CD4-positive, alpha-beta memory T cell (primary cell): ENCODE results near the gene ATP8B3. TPM values are rescaled to one million over a fixed set of nuclear protein-coding genes. Genes with fewer than 3 reads are reported as not detected.

Source experiments
- CTCF ChIA-PET: fragments of 350-600 bp; sonication (Branson Sonifier 250); formaldehyde crosslinking; loops from one replicate; lab custom pipeline; 2021; ENCODE audit warnings: inconsistent platforms; ENCODE audit not compliant: partially characterized antibody; lab: Charles Lee
- POLR2A ChIA-PET: fragments of 350-600 bp; sonication (Branson Sonifier 250); formaldehyde crosslinking; loops from one replicate; lab custom pipeline; 2021; ENCODE audit not compliant: partially characterized antibody; lab: Charles Lee
- DNase-seq, 5 donors: peaks; one replicate each; pipeline versions ENCODE4 v3.0.0 to v3.0.0-alpha.2; 2020 to 2022; ENCODE audit warnings: mixed read lengths in 1 of 5
- H3K27ac ChIP-seq: one replicate; pipeline ENCODE4 v1.7.0; 2013; ENCODE audit warnings: low read depth, low read length
- H3K27me3 ChIP-seq: 2 replicates; pipeline ENCODE4 v1.7.0; 2013; ENCODE audit warnings: mild to moderate bottlenecking, low read length, moderate library complexity; ENCODE audit not compliant: insufficient read depth
- H3K36me3 ChIP-seq: 2 replicates; pipeline ENCODE4 v1.7.0; 2013; ENCODE audit warnings: mild to moderate bottlenecking, low read length, moderate library complexity; ENCODE audit not compliant: insufficient read depth
- H3K4me1 ChIP-seq: 2 replicates; pipeline ENCODE4 v1.7.0; 2013; ENCODE audit warnings: mild to moderate bottlenecking, low read length, moderate library complexity; ENCODE audit not compliant: insufficient read depth
- H3K4me3 ChIP-seq, 2 donors: one replicate each; pipeline ENCODE4 v1.7.0; 2013; ENCODE audit warnings: low read length in 2 of 2, mild to moderate bottlenecking in 1 of 2
- H3K9me3 ChIP-seq, 2 donors: one replicate each; pipeline ENCODE4 v1.7.0; 2013; ENCODE audit warnings: low read length in 2 of 2, control low read depth in 1 of 2; ENCODE audit not compliant: control insufficient read depth in 1 of 2
- H3K27ac Mint-ChIP-seq, 7 donors: one replicate each; pipeline ENCODE4 v1.8.0; 2020 to 2021; ENCODE audit warnings: mixed read lengths in 7 of 7, mild to moderate bottlenecking in 6 of 7, inconsistent platforms in 3 of 7, moderate library complexity in 3 of 7
- H3K27me3 Mint-ChIP-seq, 2 donors: one replicate each; pipeline ENCODE4 v1.8.0; 2020 to 2021; ENCODE audit warnings: mixed read lengths in 2 of 2
- H3K36me3 Mint-ChIP-seq, 2 donors: one replicate each; pipeline ENCODE4 v1.8.0; 2020 to 2021; ENCODE audit warnings: mixed read lengths in 2 of 2, inconsistent platforms in 1 of 2, mild to moderate bottlenecking in 1 of 2
- H3K4me1 Mint-ChIP-seq, 4 donors: one replicate each; pipeline ENCODE4 v1.8.0; 2020 to 2021; ENCODE audit warnings: mixed read lengths in 4 of 4, mild to moderate bottlenecking in 1 of 4
- H3K4me3 Mint-ChIP-seq, 8 donors: one replicate each; pipeline ENCODE4 v1.8.0; 2020 to 2021; ENCODE audit warnings: mixed read lengths in 8 of 8, mild to moderate bottlenecking in 7 of 8, moderate library complexity in 6 of 8, inconsistent platforms in 3 of 8
- H3K9me3 Mint-ChIP-seq, 8 donors: one replicate each; pipeline ENCODE4 v1.8.0; 2020 to 2021; ENCODE audit warnings: mixed read lengths in 8 of 8, mild to moderate bottlenecking in 5 of 8, inconsistent platforms in 3 of 8, moderate library complexity in 1 of 8
- intact Hi-C: fragments of 100-400 bp; cut with micrococcal nuclease; formaldehyde crosslinking; loops from one replicate; pipeline ENCODE4 v1.15.1; 2023
- polyA plus RNA-seq, 2 donors: library from polyadenylated mRNA; unstranded; fragments of 300-500 nt; fragmentation: Illumina TruSeq; gene quantifications; one replicate each; pipeline ENCODE4 v1.2.3, GENCODE V29; 2021
- total RNA-seq, 2 experiments: library from RNA; stranded (reverse); gene quantifications; one replicate each; pipeline ENCODE4 v1.2.3, GENCODE V29; 2021

ATP8B3 gene
- total and polyA plus RNA-seq, 4 experiments from 2014 or later, result 0.73 to 5.5 (median 3.6) TPM

DNA sequence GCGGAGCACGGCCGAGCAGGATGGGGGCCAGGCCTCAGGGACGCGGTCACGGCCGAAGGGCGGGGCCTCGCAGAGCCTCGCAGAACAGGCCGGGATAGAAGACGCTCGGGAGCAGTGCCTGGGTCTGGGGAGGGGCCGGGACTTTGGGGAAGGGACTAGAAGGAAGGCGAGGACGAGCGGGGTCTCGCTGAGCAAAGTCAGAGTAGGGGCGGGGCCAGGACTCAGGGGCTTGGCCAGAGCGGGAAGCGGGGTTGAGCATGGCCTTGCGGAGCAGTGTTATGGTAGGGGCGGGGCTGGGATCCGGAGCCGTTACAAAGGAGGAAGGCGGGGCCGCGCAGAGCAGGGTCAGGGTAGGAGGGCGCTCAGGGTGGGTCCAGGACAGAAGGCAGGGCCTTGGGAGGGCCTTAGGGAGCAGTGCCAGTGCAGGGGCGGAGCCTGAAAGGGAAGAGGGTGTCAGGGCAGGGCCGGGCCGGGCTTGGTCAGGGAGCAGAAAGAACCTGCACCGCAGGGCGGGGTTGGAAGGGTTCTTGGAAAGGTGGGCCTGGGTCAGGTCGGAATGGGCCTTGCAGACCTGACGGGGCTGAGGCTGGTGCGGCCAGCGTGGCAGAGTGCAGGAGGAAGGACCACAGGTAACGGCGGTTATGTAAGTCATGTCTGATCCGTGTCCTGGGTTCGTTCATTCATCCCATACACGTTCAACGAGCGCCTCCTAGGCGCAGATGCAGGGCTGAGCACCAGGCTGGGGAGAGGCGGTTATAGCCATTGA, 533 bp upstream of the ATP8B3 start:
- peak overlapping the region; percentile 42 for H3K27ac ChIP-seq
- H3K4me1 Mint-ChIP-seq, result peaks cover 10 to 15% (median 11%) of the 10 kb centered on the region in 4 donors
- peak overlapping the region; percentile 87 to 98 (median 95) for H3K27ac Mint-ChIP-seq
- no peaks in the 10 kb centered on the region for H3K27me3 Mint-ChIP-seq
- peaks cover 14% of the 10 kb centered on the region for H3K4me1 ChIP-seq
- ChIA-PET CTCF (no interaction called here), POLR2A (no interaction called here)
- peaks cover 12% of the 10 kb centered on the region for H3K36me3 ChIP-seq
- H3K9me3 Mint-ChIP-seq, result no peaks in the 10 kb centered on the region
- intact Hi-C loops, result loop anchor here (1.0 to 5.0 kb wide), 6 partner anchors 24 to 220 kb away; partner anchors contain the start of genes MBD3, REXO1 and UQCR11
- DNase-seq, result peak; percentile 85 to 90 (median 85)
- no peaks in the 10 kb centered on the region for H3K9me3 ChIP-seq
- peak overlapping the region; percentile 73 for H3K4me3 ChIP-seq
- H3K4me3 Mint-ChIP-seq, result peak overlapping the region; percentile 86 to 99 (median 96)
- peaks cover 3 to 18% of the 10 kb centered on the region in 2 donors for H3K36me3 Mint-ChIP-seq
- H3K27me3 ChIP-seq, result no peaks in the 10 kb centered on the region

DNA sequence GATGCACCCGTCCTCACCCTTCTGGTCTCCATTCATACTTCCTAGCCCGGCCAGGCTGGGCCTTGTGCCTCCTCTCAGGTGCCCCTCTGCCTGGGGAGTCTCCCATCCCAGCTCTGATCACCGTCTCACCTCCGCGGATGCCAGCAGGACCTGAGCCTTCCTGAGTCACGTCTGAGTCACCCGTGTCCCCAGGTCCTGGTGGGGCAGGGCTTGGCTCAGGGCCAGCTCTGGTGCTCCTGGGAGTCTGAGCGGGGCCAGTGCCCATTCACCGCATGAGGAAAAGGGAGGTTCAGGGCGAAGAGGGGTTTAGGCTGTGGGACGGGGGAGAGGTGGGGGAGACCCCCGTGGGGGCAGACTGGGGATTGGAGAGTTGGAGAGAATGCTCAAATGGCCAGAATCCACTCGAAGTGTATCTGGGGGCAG, 593 bp downstream of the ATP8B3 start:
- Histone ChIP-seq H3K4me3 (peak overlapping the region in 1 of 2 donors; percentile 73), H3K9me3 (no peaks in the 10 kb centered on the region), H3K27me3 (no peaks in the 10 kb centered on the region), H3K36me3 (peaks cover 7% of the 10 kb centered on the region), H3K4me1 (peaks cover 14% of the 10 kb centered on the region), H3K27ac (peak overlapping the region; percentile 16)
- H3K27ac Mint-ChIP-seq, result peak overlapping the region in 4 of 7 donors; percentile 52 to 84 (median 74)
- intact Hi-C loops, result loop anchor here (5.0 kb wide), 2 partner anchors 44 to 219 kb away; partner anchors contain the start of gene MBD3
- no peaks in the 10 kb centered on the region for H3K9me3 Mint-ChIP-seq
- H3K27me3 Mint-ChIP-seq, result no peaks in the 10 kb centered on the region
- H3K4me3 Mint-ChIP-seq, result peak overlapping the region; percentile 51 to 87 (median 72)
- H3K4me1 Mint-ChIP-seq, result peaks cover 10 to 15% (median 11%) of the 10 kb centered on the region in 4 donors
- ChIA-PET CTCF (interaction anchor here (1.7 kb wide), 1 partner anchor 15 kb away, joined by 4 read pairs; no protein-coding TSS in a partner anchor), POLR2A (interaction anchor here (1.0 to 1.1 kb wide), 3 partner anchors 15 to 159 kb away, joined by 3 read pairs; partner anchors contain the start of gene TCF3)
- peak in 2 of 5 donors; percentile 24 to 70 for DNase-seq
- H3K36me3 Mint-ChIP-seq, result peaks cover 3 to 14% of the 10 kb centered on the region in 2 donors

DNA sequence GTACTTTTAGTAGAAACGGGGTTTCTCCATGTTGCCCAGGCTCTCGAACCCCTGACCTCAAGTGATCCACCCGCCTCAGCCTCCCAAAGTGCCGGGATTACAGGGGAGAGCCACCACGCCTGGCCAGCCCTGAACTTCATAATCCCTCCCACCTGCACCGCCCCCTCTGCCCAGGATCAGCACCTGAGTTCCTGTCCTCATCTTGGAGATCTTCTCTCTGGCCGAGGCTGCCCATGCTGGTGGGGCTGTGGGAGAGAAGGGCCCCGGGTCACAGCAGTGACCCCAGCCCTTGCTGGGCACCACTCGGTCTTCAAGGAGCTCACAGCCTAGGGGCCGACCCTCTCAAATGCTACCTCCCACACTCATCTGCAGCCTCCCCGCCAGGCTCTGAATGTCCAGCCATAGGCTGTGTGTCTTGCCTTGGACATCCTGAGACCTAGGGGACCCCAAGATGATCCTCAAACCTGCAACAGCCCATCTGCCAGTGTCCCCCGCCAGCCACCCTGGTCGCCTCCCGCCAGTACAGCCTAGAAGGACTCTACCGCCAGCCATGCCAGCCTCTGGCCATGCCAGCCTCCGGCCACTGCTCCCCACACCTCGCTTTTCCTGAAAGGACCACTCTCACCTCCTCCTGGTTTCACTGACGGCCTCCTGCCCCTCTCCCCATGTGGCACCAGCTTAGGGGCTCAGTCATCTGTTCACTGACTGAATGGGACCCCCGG, 1.5 kb downstream of the ATP8B3 start:
- Mint-ChIP-seq H3K4me3 (peak overlapping the region; percentile 17 to 87 (median 43)), H3K4me1 (peaks cover 10 to 15% (median 11%) of the 10 kb centered on the region in 4 donors), H3K27ac (peak overlapping the region in 6 of 7 donors; percentile 41 to 84 (median 50)), H3K9me3 (no peaks in the 10 kb centered on the region), H3K36me3 (peaks cover 3 to 12% of the 10 kb centered on the region in 2 donors), H3K27me3 (no peaks in the 10 kb centered on the region)
- no peaks in the 10 kb centered on the region for H3K27me3 ChIP-seq
- H3K4me3 ChIP-seq, result no peak overlapping the region
- no peak overlapping the region for H3K27ac ChIP-seq
- CTCF ChIA-PET, result interaction anchor here (1.0 to 1.7 kb wide), 2 partner anchors 16 to 28 kb away, joined by 3 to 4 read pairs; no protein-coding TSS in a partner anchor
- H3K9me3 ChIP-seq, result no peaks in the 10 kb centered on the region
- POLR2A ChIA-PET, result interaction anchor here (1.0 to 1.1 kb wide), 2 partner anchors 16 to 21 kb away, joined by 3 read pairs; no protein-coding TSS in a partner anchor
- H3K36me3 ChIP-seq, result peaks cover 4% of the 10 kb centered on the region
- H3K4me1 ChIP-seq, result peaks cover 14% of the 10 kb centered on the region
- intact Hi-C loops, result loop anchor here (5.0 kb wide), 2 partner anchors 43 to 218 kb away; partner anchors contain the start of gene MBD3
- DNase-seq, result no peak

DNA sequence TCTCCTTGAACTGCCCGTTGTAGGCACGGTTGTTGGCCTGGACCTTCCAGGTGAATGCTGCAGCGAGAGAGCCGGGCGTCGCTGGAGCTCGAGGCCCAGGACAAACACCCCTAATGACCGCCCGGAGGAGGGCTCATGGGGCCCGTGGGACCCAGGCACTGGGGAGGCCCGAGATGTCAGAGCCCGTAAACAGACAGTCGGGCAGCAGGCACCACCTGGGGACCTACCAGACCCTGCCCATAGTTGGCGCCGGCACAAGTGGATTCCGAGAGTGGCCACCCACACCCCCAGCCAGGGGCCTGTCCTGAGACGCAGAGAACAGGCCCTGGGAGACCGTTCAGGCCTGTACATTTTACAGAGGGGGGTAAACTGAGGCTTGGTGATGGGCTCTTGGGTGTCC, 2.4 kb downstream of the ATP8B3 start:
- no peak overlapping the region for H3K27ac ChIP-seq
- H3K36me3 ChIP-seq, result peaks cover 2% of the 10 kb centered on the region
- Mint-ChIP-seq H3K4me3 (no peak overlapping the region), H3K27me3 (no peaks in the 10 kb centered on the region), H3K9me3 (no peaks in the 10 kb centered on the region), H3K4me1 (peaks cover 10 to 15% (median 11%) of the 10 kb centered on the region in 4 donors), H3K27ac (peak overlapping the region in 1 of 7 donors; percentile 57), H3K36me3 (peaks cover 0 to 9% of the 10 kb centered on the region in 2 donors)
- H3K9me3 ChIP-seq, result no peaks in the 10 kb centered on the region
- POLR2A ChIA-PET, result no interaction called here
- intact Hi-C loops, result loop anchor here (5.0 kb wide), 2 partner anchors 42 to 217 kb away; partner anchors contain the start of gene MBD3
- CTCF ChIA-PET, result interaction anchor here (1.0 to 1.7 kb wide), 2 partner anchors 16 to 29 kb away, joined by 3 to 4 read pairs; no protein-coding TSS in a partner anchor
- H3K27me3 ChIP-seq, result no peaks in the 10 kb centered on the region
- H3K4me3 ChIP-seq, result no peak overlapping the region
- H3K4me1 ChIP-seq, result peaks cover 14% of the 10 kb centered on the region
- no peak for DNase-seq

DNA sequence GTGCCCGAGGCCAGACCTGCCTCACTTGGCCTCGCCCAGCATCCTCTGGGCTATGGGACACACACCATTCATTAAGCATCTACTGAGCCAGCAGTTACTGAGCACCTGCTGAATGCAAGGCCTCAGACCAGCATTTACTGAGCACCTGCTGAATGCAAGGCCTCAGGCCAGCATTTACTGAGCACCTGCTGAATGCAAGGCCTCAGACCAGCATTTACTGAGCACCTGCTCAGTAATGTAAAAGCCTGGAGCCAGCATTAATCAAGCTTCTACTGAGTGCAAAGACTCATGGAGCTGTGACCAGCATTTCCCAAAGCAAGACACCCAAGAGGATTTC, 3.7 kb downstream of the ATP8B3 start:
- Mint-ChIP-seq H3K36me3 (peaks cover 0 to 9% of the 10 kb centered on the region in 2 donors), H3K9me3 (no peaks in the 10 kb centered on the region), H3K4me3 (peak overlapping the region in 1 of 8 donors; percentile 45), H3K4me1 (peaks cover 10 to 15% (median 11%) of the 10 kb centered on the region in 4 donors), H3K27me3 (no peaks in the 10 kb centered on the region), H3K27ac (no peak overlapping the region)
- DNase-seq, result no peak
- intact Hi-C loops, result no loop called here
- peaks cover 14% of the 10 kb centered on the region for H3K4me1 ChIP-seq
- POLR2A ChIA-PET, result no interaction called here
- CTCF ChIA-PET, result no interaction called here
- no peaks in the 10 kb centered on the region for H3K9me3 ChIP-seq
- H3K36me3 ChIP-seq, result no peaks in the 10 kb centered on the region
- no peak overlapping the region for H3K4me3 ChIP-seq
- H3K27me3 ChIP-seq, result no peaks in the 10 kb centered on the region
- no peak overlapping the region for H3K27ac ChIP-seq

DNA sequence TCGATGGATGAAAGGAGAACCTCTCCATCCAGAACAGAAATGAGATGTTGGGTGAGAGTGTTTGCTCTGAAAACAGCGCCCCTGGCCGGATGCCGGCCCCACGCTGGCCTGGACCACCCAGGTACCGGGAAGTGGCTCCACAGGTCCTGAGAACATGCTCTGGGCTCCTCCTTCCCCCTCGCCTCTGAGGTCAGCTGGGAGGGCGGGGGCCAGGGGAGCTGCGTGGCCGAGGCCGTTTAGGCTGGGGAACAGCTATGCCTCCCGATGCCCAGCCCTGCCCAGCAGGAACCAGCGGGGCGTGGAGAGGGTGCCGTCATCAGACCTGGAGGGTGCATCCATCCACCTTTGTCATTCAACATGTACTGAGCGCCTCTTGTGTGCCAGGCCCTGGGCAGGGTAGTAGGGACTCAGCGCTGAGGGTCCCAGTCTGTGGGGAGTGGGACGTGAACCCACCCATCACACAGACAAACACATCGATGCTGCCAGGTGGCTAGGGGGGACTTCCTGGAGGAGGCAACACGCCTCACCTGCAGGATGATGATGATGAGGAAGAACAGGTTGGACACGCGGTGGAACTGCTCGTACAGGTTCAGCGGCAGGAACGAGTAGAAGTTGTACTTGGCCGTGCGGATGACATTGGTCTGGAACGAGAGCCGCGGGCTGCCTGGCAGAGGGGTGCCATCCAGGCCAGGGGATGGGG, 4.2 kb downstream of the ATP8B3 start:
- intact Hi-C loops, result no loop called here
- Mint-ChIP-seq H3K4me1 (peaks cover 5 to 9% (median 7%) of the 10 kb centered on the region in 4 donors), H3K9me3 (no peaks in the 10 kb centered on the region), H3K27me3 (no peaks in the 10 kb centered on the region), H3K27ac (no peak overlapping the region), H3K36me3 (peaks cover 0 to 5% of the 10 kb centered on the region in 2 donors), H3K4me3 (no peak overlapping the region)
- Histone ChIP-seq H3K4me3 (no peak overlapping the region), H3K27ac (no peak overlapping the region), H3K4me1 (peaks cover 9% of the 10 kb centered on the region), H3K9me3 (no peaks in the 10 kb centered on the region), H3K36me3 (no peaks in the 10 kb centered on the region), H3K27me3 (no peaks in the 10 kb centered on the region)
- CTCF ChIA-PET, result no interaction called here
- POLR2A ChIA-PET, result no interaction called here
- no peak for DNase-seq
